NCI-H1092 treated with DMSO at 0.1 percent for 48 hours (cell line): ENCODE results near the gene CELSR2.
"Not testable (repeated sequence)": the region's sequence is repeated elsewhere in the genome, so short reads cannot be mapped to it uniquely, and the experiment has no call there.

ENCODE experiments used
- DNase-seq: peaks from one replicate; lab custom pipeline; 2025; lab: John Stamatoyannopoulos, UW

CELSR2 gene

GRCh38 chr1:109301874-109302273 lies 52.5 kb downstream of the CELSR2 start:
- DNase-seq = no peak

GRCh38 chr1:109304226-109304920 lies 55.0 kb downstream of the CELSR2 start:
- no peak for DNase-seq

- not testable (repeated sequence) for DNase-seq
Observed at GRCh38 chr1:109305991-109306390, 56.7 kb downstream of the CELSR2 start.

GRCh38 chr1:109306832-109307273 lies 57.5 kb downstream of the CELSR2 start, which contains the start of gene MYBPHL:
MYBPHL (minus strand) TSS chr1:109307011; CDS start chr1:109306991, 20 bp downstream.
- DNase-seq = no peak

- peak; percentile 32 for DNase-seq
Observed at GRCh38 chr1:109307274-109308021, 58.1 kb downstream of the CELSR2 start.

- DNase-seq = no peak
Observed at GRCh38 chr1:109309347-109309746, 60.0 kb downstream of the CELSR2 start.

- no peak for DNase-seq
Observed at GRCh38 chr1:109312246-109312645, 62.9 kb downstream of the CELSR2 start.

GRCh38 chr1:109312978-109313775 lies 63.8 kb downstream of the CELSR2 start:
- no peak for DNase-seq

GRCh38 chr1:109314795-109315194 lies 65.5 kb downstream of the CELSR2 start:
- no peak for DNase-seq

GRCh38 chr1:109315288-109315687 lies 65.9 kb downstream of the CELSR2 start:
- DNase-seq = no peak

GRCh38 chr1:109316506-109316905 lies 67.2 kb downstream of the CELSR2 start:
- no peak for DNase-seq

- no peak for DNase-seq
Observed at GRCh38 chr1:109319114-109319513, 69.8 kb downstream of the CELSR2 start.

- DNase-seq = no peak
Observed at GRCh38 chr1:109322974-109323373, 73.6 kb downstream of the CELSR2 start.
